Smooth muscle cell (in vitro differentiated cells): ENCODE data around the gene FOXE3. TPM values are rescaled to one million over a fixed set of nuclear protein-coding genes. Genes with fewer than 3 reads are reported as not detected.

Source experiments
- DNase-seq: peaks from one replicate; lab custom pipeline; 2025; ENCODE audit not compliant: unreplicated experiment; lab: John Stamatoyannopoulos, UW
- H2AFZ ChIP-seq: fragments of 200-600 bp; sonication (generic); 2 replicates; pipeline ENCODE4 v1.6.0; 2016; ENCODE audit warnings: antibody characterized with exemption, low read depth, mild to moderate bottlenecking
- H3F3A ChIP-seq: fragments of 200-600 bp; sonication (generic); 2 replicates; pipeline ENCODE4 v1.6.0; 2017; ENCODE audit warnings: antibody characterized with exemption, low read depth
- H3K27ac ChIP-seq: fragments of 200-600 bp; sonication (generic); 2 replicates; pipeline ENCODE4 v1.5.1; 2016; ENCODE audit warnings: low read depth, mild to moderate bottlenecking
- H3K27me3 ChIP-seq: fragments of 200-600 bp; sonication (generic); 2 replicates; pipeline ENCODE4 v1.6.1; 2016; ENCODE audit warnings: low read depth, mild to moderate bottlenecking
- H3K36me3 ChIP-seq: fragments of 200-600 bp; sonication (generic); 2 replicates; pipeline ENCODE4 v1.5.1; 2016; ENCODE audit warnings: low read depth
- H3K4me1 ChIP-seq: fragments of 200-600 bp; sonication (generic); 2 replicates; pipeline ENCODE4 v1.5.1; 2016; ENCODE audit warnings: low read depth
- H3K4me2 ChIP-seq: fragments of 200-600 bp; sonication (generic); 2 replicates; pipeline ENCODE4 v1.6.0; 2016; ENCODE audit warnings: mild to moderate bottlenecking
- H3K4me3 ChIP-seq: fragments of 200-600 bp; sonication (generic); 2 replicates; pipeline ENCODE4 v1.5.1; 2016; ENCODE audit warnings: mild to moderate bottlenecking
- H3K79me2 ChIP-seq: fragments of 200-600 bp; sonication (generic); 2 replicates; pipeline ENCODE4 v1.6.0; 2016; ENCODE audit warnings: low read depth, mild to moderate bottlenecking
- H3K9ac ChIP-seq: fragments of 200-600 bp; sonication (generic); 2 replicates; pipeline ENCODE4 v1.6.0; 2016; ENCODE audit warnings: low read depth
- H3K9me3 ChIP-seq: fragments of 200-600 bp; sonication (generic); replicated peaks from 2 replicates; pipeline ENCODE4 v1.5.1; 2016; ENCODE audit warnings: low read depth
- H4K20me1 ChIP-seq: fragments of 200-600 bp; sonication (generic); 2 replicates; pipeline ENCODE4 v1.6.0; 2016; ENCODE audit warnings: low read depth
- CTCF ChIP-seq: fragments of 200-600 bp; sonication (generic); IDR thresholded peaks from 2 replicates; pipeline ENCODE4 v1.5.1; 2017; ENCODE audit warnings: borderline replicate concordance, mild to moderate bottlenecking, antibody characterized with exemption; ENCODE audit not compliant: insufficient read depth, poor library complexity, severe bottlenecking
- WGBS: methylation state at CpG from one replicate; pipeline ENCODE4 v1.1.7; 2016; ENCODE audit warnings: low lambda C conversion rate; 5-methylcytosine and 5-hydroxymethylcytosine counted together
- polyA plus RNA-seq: library from polyadenylated mRNA; unstranded; fragments of >200 nt; fragmentation: Nextera tagmentation; extraction: Ambion mirVana; gene quantifications from 2 replicates; pipeline ENCODE4 v1.2.1, GENCODE V29; 2016
- total RNA-seq: library from RNA; depleted of rRNA; stranded (reverse); fragments of >200 nt; gene quantifications from 2 replicates; pipeline ENCODE4 v1.2.3, GENCODE V29; 2014

The FOXE3 gene
- total and polyA plus RNA-seq, 2 experiments from 2014 or later: not detected

DNA sequence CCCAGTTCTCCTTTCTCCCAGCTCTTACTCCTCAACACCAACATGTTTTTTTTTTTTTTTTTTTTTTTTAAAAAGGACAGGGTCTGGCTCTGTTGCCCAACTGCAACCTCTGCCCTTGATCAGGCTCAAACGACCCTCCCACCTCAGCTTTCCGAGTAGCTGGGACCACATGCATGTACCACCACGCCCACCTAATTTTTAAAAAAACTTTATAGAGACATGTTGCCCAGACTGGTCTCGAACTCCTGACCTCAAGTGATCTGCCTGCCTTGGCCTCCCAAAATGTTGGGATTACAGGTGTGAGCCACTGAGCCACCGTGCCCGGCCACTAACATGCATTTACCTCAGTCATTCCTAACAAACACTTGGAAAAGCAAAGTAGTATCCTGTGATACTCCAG lies 31.1 kb upstream of the FOXE3 start:
- no peak for DNase-seq
- no peak overlapping the region for H3K4me2 ChIP-seq
- WGBS: 95% methylated on average over 6 of the region's 6 CpGs
- no peak overlapping the region for H2AFZ ChIP-seq
- peaks cover 46% of the 10 kb centered on the region for H4K20me1 ChIP-seq
- H3K27me3 ChIP-seq: peaks cover 4% of the 10 kb centered on the region
- H3F3A ChIP-seq: no peaks in the 10 kb centered on the region
- H3K9ac ChIP-seq: no peak overlapping the region
- no peaks in the 10 kb centered on the region for H3K9me3 ChIP-seq
- no peak for TF ChIP-seq CTCF
- no peak overlapping the region for H3K4me3 ChIP-seq
- H3K4me1 ChIP-seq: no peaks in the 10 kb centered on the region
- no peak overlapping the region for H3K27ac ChIP-seq
- H3K79me2 ChIP-seq: no peaks in the 10 kb centered on the region
- H3K36me3 ChIP-seq: no peaks in the 10 kb centered on the region

DNA sequence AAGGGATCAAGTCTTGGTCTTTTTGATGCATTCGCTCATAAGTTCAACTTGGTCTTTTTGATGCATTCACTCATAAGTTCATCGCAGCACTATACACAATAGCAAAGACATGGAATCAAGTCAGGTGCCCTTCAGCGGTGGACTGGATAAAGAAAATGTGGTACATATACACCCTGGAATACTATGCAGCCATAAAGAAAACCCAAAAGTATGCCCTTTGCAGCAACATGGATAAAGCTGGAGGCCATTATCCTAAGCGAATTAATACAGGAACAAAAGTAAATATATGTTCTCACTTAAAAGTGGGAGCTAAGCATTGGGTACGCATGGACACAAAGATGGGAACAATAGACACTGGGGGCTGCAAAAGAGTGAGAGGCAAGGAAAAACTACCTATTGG lies 29.8 kb upstream of the FOXE3 start:
- no peaks in the 10 kb centered on the region for H3K9me3 ChIP-seq
- peaks cover 34% of the 10 kb centered on the region for H4K20me1 ChIP-seq
- no peaks in the 10 kb centered on the region for H3K79me2 ChIP-seq
- H2AFZ ChIP-seq: no peak overlapping the region
- H3K36me3 ChIP-seq: no peaks in the 10 kb centered on the region
- H3K9ac ChIP-seq: no peak overlapping the region
- no peaks in the 10 kb centered on the region for H3F3A ChIP-seq
- no peak overlapping the region for H3K4me2 ChIP-seq
- H3K27ac ChIP-seq: no peak overlapping the region
- DNase-seq: no peak
- no peaks in the 10 kb centered on the region for H3K4me1 ChIP-seq
- no peak overlapping the region for H3K4me3 ChIP-seq
- H3K27me3 ChIP-seq: peaks cover 16% of the 10 kb centered on the region
- TF ChIP-seq CTCF: no peak
- 95% methylated on average over 5 of the region's 5 CpGs for WGBS

DNA sequence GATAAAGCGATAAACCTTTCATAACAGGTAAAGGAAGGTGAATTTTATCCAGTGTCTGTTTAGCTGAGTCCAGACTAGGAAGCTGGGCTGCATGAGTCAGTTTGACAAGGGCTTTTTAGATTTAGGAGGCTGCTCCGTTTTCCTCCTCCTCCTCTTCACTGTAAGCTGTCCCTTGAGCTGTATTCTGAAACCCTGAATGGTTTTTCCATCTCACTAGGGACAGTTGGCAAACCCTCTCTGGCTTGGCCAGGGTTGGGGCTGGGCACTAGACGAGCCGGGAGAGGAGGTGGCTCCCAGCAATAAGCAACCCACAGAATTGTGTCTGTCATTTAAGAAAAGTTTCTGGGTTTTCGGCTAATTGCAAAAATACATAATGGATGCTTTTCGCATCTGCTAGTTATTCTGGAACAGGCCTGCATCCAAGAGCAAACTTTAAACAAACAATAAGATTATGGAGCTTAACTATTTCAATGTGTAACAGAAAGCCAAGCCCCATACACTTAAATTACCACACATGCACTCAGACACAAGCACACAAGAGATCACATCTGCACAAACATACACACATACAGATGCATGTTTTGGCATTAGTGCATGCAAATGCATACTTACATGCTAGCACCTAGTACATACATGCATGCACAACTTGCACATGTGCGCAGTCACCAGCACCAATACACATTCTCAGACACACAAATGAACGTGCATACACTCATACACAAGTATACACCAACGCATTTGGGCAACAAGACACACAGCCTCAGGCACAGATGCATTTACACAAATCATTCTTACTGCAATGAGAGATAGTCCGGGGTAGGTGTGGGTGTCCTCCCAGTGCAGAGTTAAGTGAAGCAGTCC lies 27.8 kb upstream of the FOXE3 start:
- Histone ChIP-seq H3K9me3 (no peaks in the 10 kb centered on the region), H3K9ac (no peak overlapping the region), H3K79me2 (no peaks in the 10 kb centered on the region), H4K20me1 (peaks cover 14% of the 10 kb centered on the region), H3K27me3 (peaks cover 35% of the 10 kb centered on the region), H2AFZ (no peak overlapping the region), H3K4me1 (no peaks in the 10 kb centered on the region), H3K36me3 (no peaks in the 10 kb centered on the region), H3K4me2 (no peak overlapping the region), H3K4me3 (no peak overlapping the region), H3K27ac (no peak overlapping the region), H3F3A (no peaks in the 10 kb centered on the region)
- 55% methylated on average over 10 of the region's 10 CpGs for WGBS
- no peak for TF ChIP-seq CTCF
- no peak for DNase-seq

- H3K27me3 ChIP-seq: peaks cover 41% of the 10 kb centered on the region
- DNase-seq: no peak
- H3K9me3 ChIP-seq: no peaks in the 10 kb centered on the region
- no peak overlapping the region for H2AFZ ChIP-seq
- H3K36me3 ChIP-seq: no peaks in the 10 kb centered on the region
- TF ChIP-seq CTCF: peak; percentile 59
- no peak overlapping the region for H3K9ac ChIP-seq
- 29% methylated on average over 3 of the region's 3 CpGs for WGBS
- no peak overlapping the region for H3K27ac ChIP-seq
- H3K4me1 ChIP-seq: no peaks in the 10 kb centered on the region
- H3K4me3 ChIP-seq: no peak overlapping the region
- H4K20me1 ChIP-seq: peaks cover 8% of the 10 kb centered on the region
- no peaks in the 10 kb centered on the region for H3K79me2 ChIP-seq
- H3K4me2 ChIP-seq: no peak overlapping the region
- H3F3A ChIP-seq: no peaks in the 10 kb centered on the region
Measured at GRCh38 chr1:47388891-47389238, 27.2 kb upstream of the FOXE3 start.
